ENCODE data around the gene TEX13B.

DNA sequence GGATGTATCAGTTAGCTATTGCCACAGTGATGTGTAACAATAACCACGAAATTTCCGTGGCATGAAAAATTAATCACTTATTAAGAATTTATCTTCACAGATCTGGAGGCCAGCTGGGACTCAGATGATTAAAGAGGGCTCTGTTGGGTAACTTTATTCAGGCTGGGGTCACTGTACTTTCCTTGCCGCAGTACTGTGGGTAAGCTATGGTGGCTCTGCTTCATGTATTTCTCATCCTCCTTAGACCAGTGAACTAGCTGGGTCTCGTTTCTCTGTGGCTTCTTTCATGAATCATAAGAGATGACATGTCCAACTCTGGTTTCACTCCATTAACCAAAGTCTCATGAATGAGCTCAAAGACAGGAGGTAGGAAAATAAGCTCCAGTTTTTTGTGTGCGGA, 13.5 kb downstream of the TEX13B start:
- TF ChIP-seq, protein P1, sequence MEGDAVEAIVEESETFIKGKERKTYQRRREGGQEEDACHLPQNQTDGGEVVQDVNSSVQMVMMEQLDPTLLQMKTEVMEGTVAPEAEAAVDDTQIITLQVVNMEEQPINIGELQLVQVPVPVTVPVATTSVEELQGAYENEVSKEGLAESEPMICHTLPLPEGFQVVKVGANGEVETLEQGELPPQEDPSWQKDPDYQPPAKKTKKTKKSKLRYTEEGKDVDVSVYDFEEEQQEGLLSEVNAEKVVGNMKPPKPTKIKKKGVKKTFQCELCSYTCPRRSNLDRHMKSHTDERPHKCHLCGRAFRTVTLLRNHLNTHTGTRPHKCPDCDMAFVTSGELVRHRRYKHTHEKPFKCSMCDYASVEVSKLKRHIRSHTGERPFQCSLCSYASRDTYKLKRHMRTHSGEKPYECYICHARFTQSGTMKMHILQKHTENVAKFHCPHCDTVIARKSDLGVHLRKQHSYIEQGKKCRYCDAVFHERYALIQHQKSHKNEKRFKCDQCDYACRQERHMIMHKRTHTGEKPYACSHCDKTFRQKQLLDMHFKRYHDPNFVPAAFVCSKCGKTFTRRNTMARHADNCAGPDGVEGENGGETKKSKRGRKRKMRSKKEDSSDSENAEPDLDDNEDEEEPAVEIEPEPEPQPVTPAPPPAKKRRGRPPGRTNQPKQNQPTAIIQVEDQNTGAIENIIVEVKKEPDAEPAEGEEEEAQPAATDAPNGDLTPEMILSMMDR (IDR thresholded peaks at IDR 0.05): no peak
- TF ChIP-seq POLR2A (IDR thresholded peaks at IDR 0.05): no peak

Measured in esophagus squamous epithelium (tissue), 4 donors.